WI38 (cell line): ENCODE results near the gene CAMK1D.

ENCODE experiments used
- H3K4me3 ChIP-seq: 2 replicates; pipeline ENCODE4 v1.5.1; 2011; ENCODE audit warnings: low read depth, mild to moderate bottlenecking, control low read depth, low read length
- TF ChIP-seq, protein P1 (sequence below): IDR thresholded peaks from 2 replicates; pipeline ENCODE4 v1.5.1; 2012; ENCODE audit warnings: low read depth, mild to moderate bottlenecking, control low read depth, low read length

CAMK1D gene

DNA sequence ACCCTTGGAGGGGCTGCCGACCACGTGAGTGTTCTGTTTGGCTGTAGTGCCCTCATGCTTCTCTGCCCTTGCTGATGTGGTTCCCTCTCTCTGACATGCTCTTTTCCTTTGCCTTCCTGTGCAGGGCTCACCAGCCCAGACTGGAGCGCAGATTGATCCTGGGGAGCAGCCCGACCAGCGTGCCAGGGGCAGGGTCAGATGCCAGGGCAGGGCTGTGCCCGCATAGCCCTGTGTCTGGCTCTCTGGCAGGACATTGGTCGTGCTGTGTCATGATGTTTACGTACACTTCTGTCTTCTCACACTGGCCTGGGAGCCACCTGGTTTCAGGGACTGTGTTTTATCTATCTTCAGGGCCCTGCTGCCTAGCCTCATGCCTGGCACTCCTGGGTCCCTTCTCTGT is 300.8 kb downstream of the CAMK1D start:
- TF ChIP-seq, protein P1, sequence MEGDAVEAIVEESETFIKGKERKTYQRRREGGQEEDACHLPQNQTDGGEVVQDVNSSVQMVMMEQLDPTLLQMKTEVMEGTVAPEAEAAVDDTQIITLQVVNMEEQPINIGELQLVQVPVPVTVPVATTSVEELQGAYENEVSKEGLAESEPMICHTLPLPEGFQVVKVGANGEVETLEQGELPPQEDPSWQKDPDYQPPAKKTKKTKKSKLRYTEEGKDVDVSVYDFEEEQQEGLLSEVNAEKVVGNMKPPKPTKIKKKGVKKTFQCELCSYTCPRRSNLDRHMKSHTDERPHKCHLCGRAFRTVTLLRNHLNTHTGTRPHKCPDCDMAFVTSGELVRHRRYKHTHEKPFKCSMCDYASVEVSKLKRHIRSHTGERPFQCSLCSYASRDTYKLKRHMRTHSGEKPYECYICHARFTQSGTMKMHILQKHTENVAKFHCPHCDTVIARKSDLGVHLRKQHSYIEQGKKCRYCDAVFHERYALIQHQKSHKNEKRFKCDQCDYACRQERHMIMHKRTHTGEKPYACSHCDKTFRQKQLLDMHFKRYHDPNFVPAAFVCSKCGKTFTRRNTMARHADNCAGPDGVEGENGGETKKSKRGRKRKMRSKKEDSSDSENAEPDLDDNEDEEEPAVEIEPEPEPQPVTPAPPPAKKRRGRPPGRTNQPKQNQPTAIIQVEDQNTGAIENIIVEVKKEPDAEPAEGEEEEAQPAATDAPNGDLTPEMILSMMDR, result no peak
- no peak overlapping the region for H3K4me3 ChIP-seq

- H3K4me3 ChIP-seq, result no peak overlapping the region
These were observed 301.4 kb downstream of the CAMK1D start for GRCh38 chr10:12650538-12651298.

DNA sequence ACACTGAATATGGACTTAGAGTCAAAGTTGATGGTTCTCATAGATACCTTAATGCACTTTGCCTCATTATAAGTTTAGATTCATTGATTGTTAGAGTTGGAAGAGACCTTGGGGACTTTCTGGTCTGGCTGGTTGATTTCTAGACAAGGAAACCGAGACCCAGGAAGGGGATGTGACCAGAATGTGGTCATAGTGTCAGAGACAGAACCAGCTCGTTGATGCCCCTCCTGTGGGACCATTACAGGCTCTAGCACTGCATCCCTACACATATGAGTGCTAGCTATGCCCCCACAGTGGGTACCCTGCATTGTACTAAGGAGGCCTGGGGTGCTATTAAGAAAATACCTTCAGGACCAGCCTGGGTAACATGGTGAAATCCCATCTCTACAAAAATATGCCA is 306.6 kb downstream of the CAMK1D start:
- H3K4me3 ChIP-seq, result no peak overlapping the region
- TF ChIP-seq, protein P1, result no peak

More at GRCh38 chr10:12650538-12651298, 301.4 kb downstream of the CAMK1D start:
- TF ChIP-seq, protein P1, result no peak

DNA sequence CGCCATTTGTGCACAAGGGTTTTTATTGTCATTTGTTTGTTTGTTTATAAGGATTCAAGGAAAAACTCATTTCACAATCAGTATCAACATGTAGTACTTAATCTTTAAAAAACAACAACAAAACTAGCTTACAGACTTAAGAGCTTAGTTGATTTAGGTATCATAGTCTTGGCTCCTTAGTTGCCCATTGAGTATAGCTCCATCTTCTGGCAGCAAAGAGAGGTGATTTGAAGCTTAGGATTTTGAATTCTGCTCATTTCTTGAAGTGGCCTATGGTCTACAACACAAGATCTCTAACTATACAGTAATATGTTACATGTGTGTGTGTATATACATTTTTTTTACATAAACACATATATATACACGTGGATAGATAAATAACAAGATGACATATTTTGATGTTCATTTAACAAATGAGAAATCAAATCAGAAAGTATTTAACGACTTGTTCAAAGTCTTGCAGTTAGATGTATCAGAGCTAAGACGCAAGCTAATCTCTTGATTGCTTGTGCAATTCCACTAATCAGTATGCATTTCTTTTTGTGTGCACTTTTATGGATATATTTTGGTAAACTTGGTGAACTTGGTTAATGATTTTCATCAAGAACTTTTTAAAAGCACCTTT is 307.3 kb downstream of the CAMK1D start:
- TF ChIP-seq, protein P1, result peak; percentile 45
- H3K4me3 ChIP-seq, result no peak overlapping the region

DNA sequence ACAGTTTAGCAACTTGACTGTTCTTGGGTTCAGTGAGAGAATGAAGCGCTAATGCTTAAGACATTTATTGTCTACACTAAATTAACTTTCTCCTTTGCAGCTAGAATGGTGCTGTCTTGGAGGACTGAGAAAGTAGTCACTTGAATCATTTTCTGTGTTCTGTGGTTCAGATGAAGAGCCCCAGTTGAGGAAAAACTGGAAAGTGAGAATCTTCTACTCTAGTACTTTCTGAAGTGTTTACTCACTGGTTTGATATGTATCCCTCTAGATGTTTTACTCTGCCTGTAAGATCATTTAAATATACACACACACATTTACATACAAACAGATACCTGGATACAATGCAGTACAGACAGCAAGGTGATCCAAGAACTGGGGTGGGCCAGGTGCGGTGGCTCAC is 308.1 kb downstream of the CAMK1D start:
- TF ChIP-seq, protein P1, result no peak
- H3K4me3 ChIP-seq, result no peak overlapping the region

GRCh38 chr10:12658526-12658925 is 309.2 kb downstream of the CAMK1D start:
- TF ChIP-seq, protein P1, result no peak
- no peak overlapping the region for H3K4me3 ChIP-seq

DNA sequence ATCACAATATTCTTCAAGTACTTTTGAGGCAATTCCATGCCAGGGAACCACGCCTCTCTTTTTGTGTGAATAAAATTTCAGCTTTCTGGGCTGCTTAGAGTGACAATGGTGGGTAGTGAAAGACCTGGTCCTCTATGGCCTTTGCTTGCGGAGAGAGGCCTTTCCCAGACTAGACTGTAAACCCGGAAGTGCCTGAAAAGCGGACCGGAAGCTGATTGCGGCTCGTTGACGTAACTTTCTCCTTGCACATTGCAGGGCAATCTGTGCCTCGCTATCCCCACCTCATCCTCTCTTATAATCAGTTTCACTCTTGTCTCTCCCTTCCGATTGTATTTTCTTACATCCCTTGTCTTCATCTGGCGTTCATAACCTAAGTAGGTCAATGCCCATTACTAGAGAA is 310.4 kb downstream of the CAMK1D start:
- H3K4me3 ChIP-seq, result no peak overlapping the region
- TF ChIP-seq, protein P1, result no peak
